Endothelial cell of umbilical vein (primary cell): ENCODE results near the gene LGALS1. TPM values are rescaled to one million over a fixed set of nuclear protein-coding genes. Genes with fewer than 3 reads are reported as not detected.

ENCODE experiments used
- BruUV-seq: library from RNA; stranded (reverse); fragments of 400-500 nt; replicated peaks from 2 replicates; lab custom pipeline; 2021; lab: Mats Ljungman, UMichigan
- CTCF ChIA-PET: fragments of 300-600, 350-600 bp; sonication (Branson Sonifier 250); formaldehyde crosslinking; loops from one replicate; lab custom pipeline; 2021; ENCODE audit warnings: antibody characterized with exemption, inconsistent platforms; lab: Charles Lee
- POLR2A ChIA-PET: fragments of 300-600, 350-600 bp; sonication (Branson Sonifier 250); formaldehyde crosslinking; loops from one replicate; lab custom pipeline; 2021; ENCODE audit warnings: antibody characterized with exemption, inconsistent platforms; lab: Charles Lee
- DNase-seq: peaks from one replicate; pipeline ENCODE4 v3.0.0-alpha.2; 2011; ENCODE audit warnings: low read depth, low spot score
- FAIRE-seq: peaks from 2 replicates; lab custom pipeline; 2011; peaks lifted over from hg19 to GRCh38; lab: Jason Lieb, UNC
- H2AFZ ChIP-seq: 2 replicates; pipeline ENCODE4 v1.6.0; 2012; ENCODE audit warnings: low read depth, low read length, control low read depth, inconsistent platforms
- H3K27ac ChIP-seq: 2 replicates; pipeline ENCODE4 v1.5.1; 2011; ENCODE audit warnings: low read depth, mild to moderate bottlenecking, control low read depth, low read length, moderate library complexity; ENCODE audit not compliant: insufficient read depth
- H3K27me3 ChIP-seq, 2 experiments: 2 replicates each; pipeline versions ENCODE4 v1.6.0 to v1.6.1; 2011; ENCODE audit warnings: low read length in 2 of 2, mixed read lengths in 1 of 2; ENCODE audit not compliant: control insufficient read depth in 2 of 2, insufficient read depth in 2 of 2
- H3K36me3 ChIP-seq, 2 experiments: 2 replicates in 1 of 2; 3 replicates in 1 of 2; pipeline ENCODE4 v1.5.1; 2011; ENCODE audit warnings: low read length in 2 of 2, mild to moderate bottlenecking in 1 of 2, moderate library complexity in 1 of 2; ENCODE audit not compliant: control insufficient read depth in 2 of 2, insufficient read depth in 2 of 2; ENCODE audit errors: extremely low read depth in 1 of 2
- H3K4me1 ChIP-seq: 3 replicates; pipeline ENCODE4 v1.5.1; 2011; ENCODE audit warnings: mild to moderate bottlenecking, low read length; ENCODE audit not compliant: control insufficient read depth, insufficient read depth; ENCODE audit errors: extremely low read depth
- H3K4me2 ChIP-seq: 2 replicates; pipeline ENCODE4 v1.6.1; 2011; ENCODE audit warnings: low read length, control low read depth, mixed read lengths; ENCODE audit not compliant: insufficient read depth
- H3K4me3 ChIP-seq, 3 experiments: fragments of 200-600 bp in 1 of 3; sonication (generic), shearing (Covaris generic) in 1 of 3; replicated peaks in 1 of 3; 2 replicates each; pipeline ENCODE4 v1.5.1; 2011 to 2016; ENCODE audit warnings: control low read depth in 3 of 3, low read length in 3 of 3, mild to moderate bottlenecking in 2 of 3, inconsistent platforms in 1 of 3, low read depth in 1 of 3, moderate library complexity in 1 of 3; ENCODE audit not compliant: insufficient read depth in 1 of 3
- H3K79me2 ChIP-seq: 2 replicates; pipeline ENCODE4 v1.6.0; 2012; ENCODE audit warnings: low read length, inconsistent platforms; ENCODE audit not compliant: control insufficient read depth, insufficient read depth
- H3K9ac ChIP-seq: replicated peaks from 2 replicates; pipeline ENCODE3; 2011; ENCODE audit warnings: low read length, control low read depth; ENCODE audit not compliant: insufficient read depth; ENCODE audit errors: extremely low read depth
- H3K9me1 ChIP-seq: replicated peaks from 3 replicates; pipeline ENCODE4 v1.6.0; 2011; ENCODE audit warnings: mild to moderate bottlenecking, low read length; ENCODE audit not compliant: control insufficient read depth, insufficient read depth; ENCODE audit errors: extremely low read depth
- H3K9me3 ChIP-seq: replicated peaks from 2 replicates; pipeline ENCODE4 v1.5.1; 2012; ENCODE audit warnings: low read length, inconsistent platforms; ENCODE audit not compliant: control insufficient read depth, insufficient read depth
- H4K20me1 ChIP-seq: replicated peaks from 2 replicates; pipeline ENCODE3; 2011; ENCODE audit warnings: mild to moderate bottlenecking, low read length; ENCODE audit not compliant: control insufficient read depth, insufficient read depth; ENCODE audit errors: extremely low read depth
- EZH2 ChIP-seq: IDR thresholded peaks from 2 replicates; pipeline ENCODE4 v1.6.1; 2012; ENCODE audit warnings: borderline replicate concordance, low read depth, mild to moderate bottlenecking, moderate library complexity, low read length, inconsistent platforms; ENCODE audit not compliant: severe bottlenecking
- FOS ChIP-seq: IDR thresholded peaks from 2 replicates; pipeline ENCODE4 v1.6.1; 2011; ENCODE audit warnings: mild to moderate bottlenecking, low read length, moderate library complexity, borderline replicate concordance; ENCODE audit not compliant: insufficient read depth
- POLR2A ChIP-seq: IDR thresholded peaks from 2 replicates; pipeline ENCODE4 v1.6.1; 2012; ENCODE audit warnings: low read depth, mild to moderate bottlenecking, control low read depth, low read length
- POLR2AphosphoS5 ChIP-seq: IDR thresholded peaks from 2 replicates; pipeline ENCODE4 v1.6.1; 2012; ENCODE audit warnings: low read depth, mild to moderate bottlenecking, control low read depth, low read length, moderate library complexity; ENCODE audit not compliant: insufficient read depth
- dilution Hi-C: fragments of 300-500 bp; cut with MboI; formaldehyde crosslinking; loops from one replicate; pipeline ENCODE4 v1.15.0; 2019; ENCODE audit warnings: low sequenced_read_pairs; ENCODE audit not compliant: extremely low pct_ligation_motif_present
- intact Hi-C: fragments of 100-400 bp; cut with micrococcal nuclease; formaldehyde crosslinking; loops from one replicate; pipeline ENCODE4 v1.10.0; 2022
- polyA plus RNA-seq, 4 experiments: library from polyadenylated mRNA; depleted of rRNA in 3 of 4; stranded (reverse) in 3 of 4; unstranded in 1 of 4; fragments of >200 nt; gene quantifications; 2 replicates each; pipeline versions ENCODE4 v1.2.1 to v1.2.3, GENCODE V29; 2011 to 2012; ENCODE audit warnings: missing spikeins in 1 of 4
- total RNA-seq: library from RNA; stranded (reverse); gene quantifications from 2 replicates; pipeline ENCODE4 v1.2.3, GENCODE V29; 2021
- TF ChIP-seq, protein P1 (sequence below), 2 donors: IDR thresholded peaks; 1 replicate in 1 of 2; 2 replicates in 1 of 2; pipeline ENCODE4 v1.5.1; 2011; ENCODE audit warnings: low read length in 2 of 2, mild to moderate bottlenecking in 2 of 2, moderate library complexity in 2 of 2, control low read depth in 1 of 2, inconsistent platforms in 1 of 2, low read depth in 1 of 2; ENCODE audit not compliant: insufficient read depth in 1 of 2; ENCODE audit errors: extremely low read depth in 1 of 2

LGALS1 gene
- total and polyA plus RNA-seq, 2 donors (not counting 3 experiments of a cell fraction or from before 2014, with no cell fraction given) = 2,698 to 13,642 TPM

- POLR2A ChIA-PET = no interaction called here
- H3K9ac ChIP-seq = no peak overlapping the region
- no peak overlapping the region for H3K4me2 ChIP-seq
- BruUV-seq = no TSS peak
- DNase-seq = no peak
- CTCF ChIA-PET = interaction anchor here (0.6 to 2.4 kb wide), 2 partner anchors 8 to 10 kb away, joined by 3 to 6 read pairs; partner anchors contain the start of gene PDXP
- no peaks in the 10 kb centered on the region for H3K4me1 ChIP-seq
- no peaks in the 10 kb centered on the region for H3K79me2 ChIP-seq
- H3K9me1 ChIP-seq = no peaks in the 10 kb centered on the region
- H3K9me3 ChIP-seq = no peaks in the 10 kb centered on the region
- H3K27ac ChIP-seq = no peak overlapping the region
- H4K20me1 ChIP-seq = no peaks in the 10 kb centered on the region
- TF ChIP-seq EZH2 = no peak
- no peak for TF ChIP-seq FOS
- no peak for TF ChIP-seq POLR2AphosphoS5
- no peak for TF ChIP-seq POLR2A
- TF ChIP-seq, protein P1, sequence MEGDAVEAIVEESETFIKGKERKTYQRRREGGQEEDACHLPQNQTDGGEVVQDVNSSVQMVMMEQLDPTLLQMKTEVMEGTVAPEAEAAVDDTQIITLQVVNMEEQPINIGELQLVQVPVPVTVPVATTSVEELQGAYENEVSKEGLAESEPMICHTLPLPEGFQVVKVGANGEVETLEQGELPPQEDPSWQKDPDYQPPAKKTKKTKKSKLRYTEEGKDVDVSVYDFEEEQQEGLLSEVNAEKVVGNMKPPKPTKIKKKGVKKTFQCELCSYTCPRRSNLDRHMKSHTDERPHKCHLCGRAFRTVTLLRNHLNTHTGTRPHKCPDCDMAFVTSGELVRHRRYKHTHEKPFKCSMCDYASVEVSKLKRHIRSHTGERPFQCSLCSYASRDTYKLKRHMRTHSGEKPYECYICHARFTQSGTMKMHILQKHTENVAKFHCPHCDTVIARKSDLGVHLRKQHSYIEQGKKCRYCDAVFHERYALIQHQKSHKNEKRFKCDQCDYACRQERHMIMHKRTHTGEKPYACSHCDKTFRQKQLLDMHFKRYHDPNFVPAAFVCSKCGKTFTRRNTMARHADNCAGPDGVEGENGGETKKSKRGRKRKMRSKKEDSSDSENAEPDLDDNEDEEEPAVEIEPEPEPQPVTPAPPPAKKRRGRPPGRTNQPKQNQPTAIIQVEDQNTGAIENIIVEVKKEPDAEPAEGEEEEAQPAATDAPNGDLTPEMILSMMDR (IDR thresholded peaks at IDR 0.05; ENCODE audit: extremely low read depth in 1 of 2, insufficient read depth in 1 of 2, low read depth in 1 of 2, low read length in 2 of 2) = no peak
- H3K36me3 ChIP-seq = no peaks in the 10 kb centered on the region
- no peak overlapping the region for H3K4me3 ChIP-seq
- dilution Hi-C loops (no loop called here), intact Hi-C loops (no loop called here)
- H2AFZ ChIP-seq = no peak overlapping the region
- no peaks in the 10 kb centered on the region for H3K27me3 ChIP-seq
- FAIRE-seq = no peak
Observed at GRCh38 chr22:37650463-37651136, 24.8 kb upstream of the LGALS1 start.
